ENCODE measurements around the gene KCNN1. TPM values are rescaled to one million over a fixed set of nuclear protein-coding genes. Genes with fewer than 3 reads are reported as not detected.

The KCNN1 gene
- total and polyA plus RNA-seq, 2 of the 13 experiments (the other 11 are each of a cell fraction or from before 2014, with no cell fraction given) = 0.04 TPM; not detected in 1

GRCh38 chr19:18029617-18030338, 62.9 kb downstream of the KCNN1 start (continued):
- TF ChIP-seq ZFP91 (CRISPR knock-in tag; IDR thresholded peaks at IDR 0.05; ENCODE audit: borderline replicate concordance) = no peak
- TF ChIP-seq ZNF891 (CRISPR knock-in tag; IDR thresholded peaks at IDR 0.05) = no peak
- TF ChIP-seq, protein P1, sequence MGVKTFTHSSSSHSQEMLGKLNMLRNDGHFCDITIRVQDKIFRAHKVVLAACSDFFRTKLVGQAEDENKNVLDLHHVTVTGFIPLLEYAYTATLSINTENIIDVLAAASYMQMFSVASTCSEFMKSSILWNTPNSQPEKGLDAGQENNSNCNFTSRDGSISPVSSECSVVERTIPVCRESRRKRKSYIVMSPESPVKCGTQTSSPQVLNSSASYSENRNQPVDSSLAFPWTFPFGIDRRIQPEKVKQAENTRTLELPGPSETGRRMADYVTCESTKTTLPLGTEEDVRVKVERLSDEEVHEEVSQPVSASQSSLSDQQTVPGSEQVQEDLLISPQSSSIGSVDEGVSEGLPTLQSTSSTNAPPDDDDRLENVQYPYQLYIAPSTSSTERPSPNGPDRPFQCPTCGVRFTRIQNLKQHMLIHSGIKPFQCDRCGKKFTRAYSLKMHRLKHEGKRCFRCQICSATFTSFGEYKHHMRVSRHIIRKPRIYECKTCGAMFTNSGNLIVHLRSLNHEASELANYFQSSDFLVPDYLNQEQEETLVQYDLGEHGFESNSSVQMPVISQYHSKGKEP (CRISPR knock-in tag; IDR thresholded peaks at IDR 0.05) = no peak
- TF ChIP-seq MEIS1 (CRISPR knock-in tag; IDR thresholded peaks at IDR 0.05; ENCODE audit: borderline replicate concordance) = no peak; the same call in 1 of the 2 replicates
- TF ChIP-seq MLLT10 (CRISPR knock-in tag; IDR thresholded peaks at IDR 0.05) = no peak
- peak; percentile 59; the same call in 1 of the 2 replicates for TF ChIP-seq FOXK1 (CRISPR knock-in tag; IDR thresholded peaks at IDR 0.05; ENCODE audit: borderline replicate concordance, low read depth)
- no peak for TF ChIP-seq NONO (IDR thresholded peaks at IDR 0.05)
- TF ChIP-seq NONO (CRISPR knock-in tag; conservative IDR thresholded peaks at IDR 0.05) = no peak
- TF ChIP-seq ZNF607 (CRISPR knock-in tag; IDR thresholded peaks at IDR 0.05; ENCODE audit: borderline replicate concordance) = no peak
- TF ChIP-seq, protein P2, sequence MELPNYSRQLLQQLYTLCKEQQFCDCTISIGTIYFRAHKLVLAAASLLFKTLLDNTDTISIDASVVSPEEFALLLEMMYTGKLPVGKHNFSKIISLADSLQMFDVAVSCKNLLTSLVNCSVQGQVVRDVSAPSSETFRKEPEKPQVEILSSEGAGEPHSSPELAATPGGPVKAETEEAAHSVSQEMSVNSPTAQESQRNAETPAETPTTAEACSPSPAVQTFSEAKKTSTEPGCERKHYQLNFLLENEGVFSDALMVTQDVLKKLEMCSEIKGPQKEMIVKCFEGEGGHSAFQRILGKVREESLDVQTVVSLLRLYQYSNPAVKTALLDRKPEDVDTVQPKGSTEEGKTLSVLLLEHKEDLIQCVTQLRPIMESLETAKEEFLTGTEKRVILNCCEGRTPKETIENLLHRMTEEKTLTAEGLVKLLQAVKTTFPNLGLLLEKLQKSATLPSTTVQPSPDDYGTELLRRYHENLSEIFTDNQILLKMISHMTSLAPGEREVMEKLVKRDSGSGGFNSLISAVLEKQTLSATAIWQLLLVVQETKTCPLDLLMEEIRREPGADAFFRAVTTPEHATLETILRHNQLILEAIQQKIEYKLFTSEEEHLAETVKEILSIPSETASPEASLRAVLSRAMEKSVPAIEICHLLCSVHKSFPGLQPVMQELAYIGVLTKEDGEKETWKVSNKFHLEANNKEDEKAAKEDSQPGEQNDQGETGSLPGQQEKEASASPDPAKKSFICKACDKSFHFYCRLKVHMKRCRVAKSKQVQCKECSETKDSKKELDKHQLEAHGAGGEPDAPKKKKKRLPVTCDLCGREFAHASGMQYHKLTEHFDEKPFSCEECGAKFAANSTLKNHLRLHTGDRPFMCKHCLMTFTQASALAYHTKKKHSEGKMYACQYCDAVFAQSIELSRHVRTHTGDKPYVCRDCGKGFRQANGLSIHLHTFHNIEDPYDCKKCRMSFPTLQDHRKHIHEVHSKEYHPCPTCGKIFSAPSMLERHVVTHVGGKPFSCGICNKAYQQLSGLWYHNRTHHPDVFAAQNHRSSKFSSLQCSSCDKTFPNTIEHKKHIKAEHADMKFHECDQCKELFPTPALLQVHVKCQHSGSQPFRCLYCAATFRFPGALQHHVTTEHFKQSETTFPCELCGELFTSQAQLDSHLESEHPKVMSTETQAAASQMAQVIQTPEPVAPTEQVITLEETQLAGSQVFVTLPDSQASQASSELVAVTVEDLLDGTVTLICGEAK (IDR thresholded peaks at IDR 0.05) = no peak
- TF ChIP-seq, protein P2 (CRISPR knock-in tag; IDR thresholded peaks at IDR 0.05) = no peak
- TF ChIP-seq ZNF879 (CRISPR knock-in tag; IDR thresholded peaks at IDR 0.05) = no peak
- no peak for TF ChIP-seq POLR2A (IDR thresholded peaks at IDR 0.05; ENCODE audit: insufficient read depth in 1 of 2, low read depth in 2 of 2, low read length in 2 of 2)
- no peak for TF ChIP-seq PPARG (CRISPR knock-in tag; conservative IDR thresholded peaks at IDR 0.05)
- TF ChIP-seq IRX3 (CRISPR knock-in tag; IDR thresholded peaks at IDR 0.05; ENCODE audit: borderline replicate concordance, low read depth) = no peak
- no peak for TF ChIP-seq MLX (CRISPR knock-in tag; IDR thresholded peaks at IDR 0.05)
- no peak for TF ChIP-seq ZNF552 (CRISPR knock-in tag; IDR thresholded peaks at IDR 0.05; ENCODE audit: borderline replicate concordance)
- TF ChIP-seq ADNP (CRISPR knock-in tag; IDR thresholded peaks at IDR 0.05) = no peak
